Adrenal gland (tissue), 5 donors: ENCODE results near the gene GHRH.

Experiments used
- POLR2A ChIP-seq, 2 donors: fragments of 450-650 bp; IDR thresholded peaks; one replicate each; pipeline ENCODE4 v1.6.1; 2017; ENCODE audit warnings: antibody characterized with exemption in 2 of 2, mild to moderate bottlenecking in 2 of 2, moderate library complexity in 1 of 2
- TF ChIP-seq, protein P1 (sequence below), 6 experiments: fragments of 450-650 bp in 4 of 6; fragments of 200-600 bp in 2 of 6; sonication (generic) in 1 of 6; IDR thresholded peaks; 1 replicate in 5 of 6; 2 replicates in 1 of 6; pipeline versions ENCODE4 v1.5.1 to v1.8.0; 2016 to 2021; ENCODE audit warnings: antibody characterized with exemption in 6 of 6, mild to moderate bottlenecking in 2 of 6, moderate library complexity in 1 of 6
- donor health status: DM: no; HTN: no; CAD: no.

DNA sequence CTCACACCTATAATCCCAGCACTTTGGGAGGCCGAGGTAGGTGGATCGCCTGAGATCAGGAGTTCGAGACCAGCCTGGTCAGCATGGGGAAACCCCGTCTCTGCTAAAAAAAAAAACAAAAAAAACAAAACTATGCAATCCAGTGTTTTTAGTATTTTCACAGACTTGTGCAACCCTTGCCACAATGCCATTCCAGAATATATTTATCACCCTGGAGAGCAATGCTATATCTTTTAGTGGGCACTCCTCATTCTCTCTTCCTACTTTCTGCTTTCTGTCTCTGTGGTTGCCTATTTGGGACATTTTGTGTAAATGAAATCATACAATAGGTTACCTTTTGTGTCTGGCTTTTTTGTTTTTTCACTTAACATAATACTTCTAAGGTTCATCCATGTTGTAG, 43.2 kb downstream of the GHRH start:
- TF ChIP-seq, protein P1, sequence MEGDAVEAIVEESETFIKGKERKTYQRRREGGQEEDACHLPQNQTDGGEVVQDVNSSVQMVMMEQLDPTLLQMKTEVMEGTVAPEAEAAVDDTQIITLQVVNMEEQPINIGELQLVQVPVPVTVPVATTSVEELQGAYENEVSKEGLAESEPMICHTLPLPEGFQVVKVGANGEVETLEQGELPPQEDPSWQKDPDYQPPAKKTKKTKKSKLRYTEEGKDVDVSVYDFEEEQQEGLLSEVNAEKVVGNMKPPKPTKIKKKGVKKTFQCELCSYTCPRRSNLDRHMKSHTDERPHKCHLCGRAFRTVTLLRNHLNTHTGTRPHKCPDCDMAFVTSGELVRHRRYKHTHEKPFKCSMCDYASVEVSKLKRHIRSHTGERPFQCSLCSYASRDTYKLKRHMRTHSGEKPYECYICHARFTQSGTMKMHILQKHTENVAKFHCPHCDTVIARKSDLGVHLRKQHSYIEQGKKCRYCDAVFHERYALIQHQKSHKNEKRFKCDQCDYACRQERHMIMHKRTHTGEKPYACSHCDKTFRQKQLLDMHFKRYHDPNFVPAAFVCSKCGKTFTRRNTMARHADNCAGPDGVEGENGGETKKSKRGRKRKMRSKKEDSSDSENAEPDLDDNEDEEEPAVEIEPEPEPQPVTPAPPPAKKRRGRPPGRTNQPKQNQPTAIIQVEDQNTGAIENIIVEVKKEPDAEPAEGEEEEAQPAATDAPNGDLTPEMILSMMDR (IDR thresholded peaks at IDR 0.05): no peak
- TF ChIP-seq POLR2A (IDR thresholded peaks at IDR 0.05): no peak
